GM19043 (cell line): ENCODE data around the gene PPP4R3B.
"Not testable (repeated sequence)": the region's sequence is repeated elsewhere in the genome, so short reads cannot be mapped to it uniquely, and the experiment has no call there.

Source experiments
- ATAC-seq: cut with Tn5 transposase; IDR thresholded peaks from one replicate; pipeline ENCODE4 v1.9.1; 2021; ENCODE audit warnings: low read depth; ENCODE audit not compliant: unreplicated experiment

Gene PPP4R3B

DNA sequence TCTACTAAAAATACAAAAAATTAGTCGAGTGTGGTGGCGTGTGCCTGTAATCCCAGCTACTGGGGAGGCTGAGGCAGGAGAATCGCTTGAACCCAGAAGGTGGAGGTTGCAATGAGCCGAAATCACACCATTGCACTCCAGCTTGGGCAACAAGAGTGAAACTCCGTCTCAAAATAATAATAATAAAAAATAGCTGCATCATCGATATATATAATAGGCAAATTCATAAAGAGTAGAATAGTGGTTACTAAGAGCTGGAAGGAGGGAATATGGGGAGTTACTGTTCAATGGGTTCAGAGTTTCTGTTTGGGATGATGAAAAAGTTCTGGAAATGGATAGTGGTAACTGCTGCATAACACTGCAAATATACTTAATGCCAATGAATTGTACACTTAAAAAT, 20.6 kb downstream of the PPP4R3B start:
- ATAC-seq = not testable (repeated sequence)

DNA sequence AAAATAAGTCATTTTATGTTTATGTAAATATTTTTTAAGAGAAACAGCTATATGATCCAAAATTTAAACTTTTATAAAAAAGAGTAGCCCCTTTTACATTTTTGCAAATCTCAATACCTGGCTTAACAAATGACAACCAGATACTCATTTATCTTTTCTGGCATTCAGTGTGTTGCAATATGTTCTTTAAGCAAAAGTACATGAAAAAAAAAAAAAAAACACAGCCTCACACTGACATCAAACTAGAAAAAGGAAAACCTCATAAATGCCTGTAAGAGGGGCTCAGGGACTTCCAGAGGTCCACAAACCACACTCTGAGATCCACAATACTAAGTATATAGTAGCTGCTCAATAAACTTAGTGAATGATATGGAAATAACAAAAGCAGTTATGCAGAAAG, 21.9 kb downstream of the PPP4R3B start:
- no peak for ATAC-seq

DNA sequence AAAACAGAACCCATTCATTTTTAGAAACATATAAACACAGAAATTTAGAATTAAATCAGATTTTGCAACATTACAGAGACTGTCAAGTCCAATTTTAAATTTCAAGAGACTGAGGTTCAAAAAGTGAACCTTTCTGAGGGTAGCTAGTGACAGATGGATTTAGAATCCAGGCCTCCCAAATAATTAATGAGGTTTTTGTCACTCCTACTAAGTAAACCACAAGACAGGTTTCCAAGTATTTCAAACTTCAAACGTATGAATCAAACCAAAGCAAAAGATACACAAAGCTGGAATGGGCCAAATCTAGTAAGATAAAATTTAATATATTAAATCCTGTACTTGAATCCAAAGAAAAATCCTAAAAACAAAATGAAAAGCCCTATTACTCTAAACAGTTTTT, 25.3 kb downstream of the PPP4R3B start:
- no peak for ATAC-seq

DNA sequence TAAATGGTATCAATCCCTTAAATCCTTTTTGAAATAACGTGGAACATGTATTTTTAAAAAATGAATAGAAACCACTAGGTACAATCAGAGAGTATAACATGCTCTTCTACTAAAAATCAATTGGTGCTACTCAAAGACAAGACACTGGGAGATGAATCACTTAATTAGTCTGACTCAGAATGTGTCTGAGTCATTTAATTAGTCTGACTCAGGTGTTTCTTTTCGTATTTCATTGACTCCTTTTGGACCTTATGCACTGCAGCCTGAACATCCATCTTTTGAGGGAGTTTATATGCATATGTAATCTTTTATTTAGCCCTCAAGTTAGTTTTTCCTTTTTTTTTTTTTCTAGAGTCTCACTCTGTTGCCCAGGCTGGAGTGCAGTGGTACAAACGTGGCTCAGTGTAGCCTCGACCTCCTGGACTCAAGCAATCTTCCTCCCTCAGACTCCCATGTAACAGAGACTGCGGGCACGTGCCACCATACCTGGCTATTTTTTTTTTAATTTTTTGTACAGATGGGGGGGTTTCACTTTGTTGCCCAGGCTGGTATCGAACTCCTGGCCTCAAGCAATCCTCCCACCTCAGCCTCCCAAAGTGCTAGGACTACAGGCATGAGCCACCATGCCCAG, 26.5 kb downstream of the PPP4R3B start:
- ATAC-seq = no peak

DNA sequence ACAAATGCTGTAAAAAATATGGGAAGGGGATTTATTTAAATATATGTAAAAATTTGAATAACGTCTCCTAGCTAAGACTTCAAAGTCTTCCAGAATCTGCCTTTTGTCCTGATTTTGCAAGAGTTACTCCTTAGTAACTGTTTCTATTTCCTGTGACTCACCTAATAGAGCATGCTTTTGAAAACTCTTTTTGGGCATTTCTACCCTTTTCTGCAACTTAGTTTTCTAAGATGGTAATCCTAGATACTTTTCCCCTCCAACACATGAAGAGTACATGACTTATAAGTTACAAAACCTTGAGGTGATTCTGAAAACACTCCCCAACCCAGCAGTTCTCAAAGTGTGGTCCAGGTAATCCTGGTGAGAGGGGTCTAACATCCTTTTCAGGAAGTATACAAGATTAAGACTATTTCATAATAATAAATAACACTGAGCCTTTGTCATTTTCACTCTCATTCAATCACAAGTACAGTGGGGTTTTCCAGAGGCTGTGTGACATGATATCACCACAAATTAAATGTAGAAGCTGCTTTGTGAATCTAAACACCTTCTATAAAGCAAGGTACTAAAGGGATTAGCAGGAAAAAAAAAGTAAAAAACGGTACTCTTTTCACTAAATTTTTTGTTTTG, 31.9 kb downstream of the PPP4R3B start:
- no peak for ATAC-seq

DNA sequence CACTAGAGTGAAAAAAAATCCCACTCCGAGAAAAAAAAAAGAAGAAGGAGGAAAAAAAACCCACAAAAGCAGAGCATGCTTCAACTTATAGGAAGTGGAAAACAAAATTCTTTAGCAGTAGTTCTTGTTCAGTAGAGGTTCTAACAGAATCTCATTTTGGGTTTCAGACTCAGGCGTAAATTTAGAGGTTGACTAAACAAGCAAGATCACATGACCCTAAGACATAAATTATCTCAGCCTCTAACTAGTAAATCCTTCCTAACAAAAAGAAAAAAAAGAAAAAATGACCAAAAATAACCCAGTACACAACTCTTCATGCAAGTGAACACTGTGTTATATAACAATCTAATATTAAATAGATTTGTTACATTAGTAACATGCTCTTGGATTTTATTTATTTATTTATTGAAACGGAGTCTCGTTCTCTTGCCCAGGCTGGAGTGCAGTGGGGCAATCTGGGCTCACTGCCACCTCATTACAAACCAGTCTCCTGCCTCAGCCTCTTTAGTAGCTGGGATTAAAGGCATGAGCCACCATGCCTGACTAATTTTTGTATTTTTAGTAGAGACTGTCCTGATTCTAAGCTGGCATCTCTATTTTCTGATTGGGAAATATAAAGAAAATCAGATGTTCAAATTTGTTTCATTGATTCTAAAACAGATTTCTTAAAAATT, 35.4 kb downstream of the PPP4R3B start:
- no peak for ATAC-seq

DNA sequence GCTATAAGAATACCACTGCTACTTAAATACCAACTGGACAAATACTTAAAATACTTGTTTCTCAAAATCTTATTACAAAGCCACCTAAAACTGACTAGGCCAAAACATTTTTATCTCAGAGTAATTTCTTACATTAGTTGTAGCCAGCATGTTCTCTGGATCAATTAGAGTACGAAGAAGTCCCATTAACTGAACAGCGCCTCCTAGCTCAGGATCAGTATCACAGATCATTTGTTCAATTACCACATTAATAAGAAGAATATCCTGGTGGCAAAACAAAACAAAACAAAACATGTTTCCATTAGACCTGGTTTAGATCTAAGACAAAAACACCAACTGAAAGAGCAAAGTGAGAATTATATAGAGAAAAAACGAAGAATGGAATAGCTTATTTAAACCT, 36.0 kb downstream of the PPP4R3B start:
- no peak for ATAC-seq

DNA sequence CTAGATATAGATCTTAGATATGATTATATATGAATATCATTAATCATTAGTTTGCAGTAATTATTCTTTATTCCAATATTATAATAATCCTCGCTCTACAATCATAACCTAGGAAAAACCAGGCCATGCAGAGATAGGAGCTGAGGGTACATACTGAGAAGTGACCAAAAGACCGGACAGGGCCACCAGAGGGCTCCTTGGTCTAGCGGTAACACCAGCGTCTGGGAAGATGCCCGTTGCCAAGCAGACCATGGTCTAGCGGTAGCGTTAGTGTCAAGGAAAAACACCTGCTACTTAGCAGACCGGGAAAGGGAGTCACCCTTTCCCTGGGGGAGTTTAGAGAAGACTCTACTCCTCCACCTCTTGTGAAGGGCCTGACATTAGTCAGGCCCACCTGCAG, 48.4 kb downstream of the PPP4R3B start:
- not testable (repeated sequence) for ATAC-seq

DNA sequence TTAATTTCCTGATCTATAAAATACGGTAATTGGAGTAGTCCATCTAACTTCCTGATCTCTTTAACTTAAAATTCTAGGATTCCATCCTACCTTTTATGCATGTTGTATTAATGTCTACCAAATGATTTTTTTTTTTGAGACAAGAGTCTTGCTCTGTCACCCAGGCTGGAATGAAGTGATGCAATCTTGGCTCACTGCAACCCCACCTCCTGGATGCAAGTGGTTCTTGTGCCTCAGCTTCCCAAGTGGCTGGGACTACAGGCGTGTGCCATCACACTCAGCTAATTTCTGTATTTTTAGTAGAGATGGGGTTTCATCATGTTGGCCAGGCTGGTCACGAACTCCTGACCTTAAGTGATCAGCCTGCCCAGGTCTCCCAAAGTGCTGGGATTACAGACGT, 50.1 kb downstream of the PPP4R3B start:
- ATAC-seq = no peak

DNA sequence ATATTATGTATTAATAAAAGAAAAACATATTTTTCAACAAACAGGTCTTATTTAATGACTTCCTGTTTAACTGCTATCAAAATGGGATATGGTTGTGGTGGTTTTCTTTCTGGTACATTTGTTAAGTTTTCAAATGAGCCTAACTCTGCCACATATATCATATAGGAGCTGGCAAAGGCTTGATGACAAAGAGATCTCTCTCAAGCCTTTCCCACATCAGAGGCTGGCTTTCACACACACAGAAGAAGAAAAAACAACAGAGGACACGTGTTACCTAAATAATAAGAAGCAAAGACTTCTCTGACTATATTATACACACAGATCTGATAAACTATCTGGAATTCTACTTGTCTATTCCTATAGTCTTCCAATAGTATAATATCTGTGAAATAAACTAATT, 51.8 kb downstream of the PPP4R3B start:
- ATAC-seq = no peak

DNA sequence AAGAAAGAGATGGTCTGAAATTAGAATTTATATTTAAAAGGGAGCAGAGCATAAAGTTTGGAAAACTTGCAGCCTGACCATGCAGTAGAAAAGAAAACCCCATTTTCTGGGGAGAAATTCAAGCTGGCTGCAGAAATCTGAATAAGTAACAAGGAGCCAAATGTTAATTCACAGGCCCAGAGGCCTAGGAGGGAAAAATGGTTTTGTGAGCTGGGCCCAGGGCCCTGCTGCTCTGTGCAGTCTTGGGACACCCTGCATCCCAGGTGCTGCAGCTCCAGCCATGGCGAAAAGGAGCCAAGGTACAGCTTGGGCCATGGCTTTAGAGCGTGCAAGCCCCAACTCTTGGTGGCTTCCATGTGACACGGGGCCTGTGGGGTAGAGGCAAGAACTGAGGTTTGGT, 56.6 kb downstream of the PPP4R3B start:
- ATAC-seq = no peak

DNA sequence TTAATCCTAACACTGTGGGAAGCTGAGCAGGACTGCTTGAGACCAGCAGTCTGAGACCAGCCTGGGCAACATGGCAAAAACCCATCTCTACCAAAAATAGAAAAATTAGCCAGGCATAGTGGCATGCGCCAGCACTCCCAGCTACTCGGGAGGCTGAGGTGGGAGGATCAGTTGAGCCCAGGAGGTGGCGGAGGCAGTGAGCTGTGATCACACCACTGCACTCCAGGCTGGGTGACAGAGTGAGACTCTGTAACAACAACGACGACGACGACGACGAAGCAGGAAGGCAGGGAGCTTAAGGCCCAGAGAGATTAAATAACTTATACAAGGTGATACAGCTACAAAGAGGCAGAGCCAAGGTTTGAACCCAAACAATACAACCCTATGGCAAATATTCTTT, 60.6 kb downstream of the PPP4R3B start:
- no peak for ATAC-seq

DNA sequence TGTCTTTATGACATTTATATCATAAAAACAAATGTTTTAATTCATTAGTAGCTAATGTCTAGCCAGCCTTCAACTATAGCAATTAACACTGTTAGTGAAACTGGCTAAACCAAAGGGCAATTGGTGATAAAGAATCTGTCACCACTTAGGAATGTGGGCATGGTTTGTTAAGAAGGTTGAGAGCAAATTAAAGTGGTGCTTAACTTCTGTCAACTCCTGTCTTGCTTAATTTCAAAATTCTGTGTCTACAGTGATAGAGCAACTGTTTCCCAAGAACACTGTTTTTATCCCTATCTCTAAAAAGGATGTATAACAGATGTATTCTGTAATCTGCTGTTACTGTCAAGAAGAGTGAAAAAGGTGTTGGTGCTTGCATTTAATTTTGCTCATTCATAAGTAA, 61.4 kb downstream of the PPP4R3B start:
- ATAC-seq = no peak

DNA sequence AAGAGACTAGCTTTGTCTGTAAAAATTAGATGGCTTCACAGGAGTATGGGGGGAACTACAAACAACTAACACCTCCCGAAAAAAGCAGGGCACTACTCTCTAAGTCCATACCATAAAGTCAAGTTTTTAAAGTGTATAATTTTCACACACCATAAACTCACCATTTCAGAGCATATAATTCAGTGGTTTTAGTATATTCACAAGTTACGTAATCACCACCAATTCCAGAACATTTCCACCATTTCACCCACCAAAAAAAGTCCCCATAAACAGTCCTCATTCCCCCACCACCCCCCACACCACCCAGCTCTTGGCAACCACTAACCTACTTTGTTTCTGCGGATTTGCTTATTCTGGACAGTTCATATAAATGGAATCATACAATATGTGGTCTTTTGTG, 64.1 kb downstream of the PPP4R3B start:
- ATAC-seq = no peak

DNA sequence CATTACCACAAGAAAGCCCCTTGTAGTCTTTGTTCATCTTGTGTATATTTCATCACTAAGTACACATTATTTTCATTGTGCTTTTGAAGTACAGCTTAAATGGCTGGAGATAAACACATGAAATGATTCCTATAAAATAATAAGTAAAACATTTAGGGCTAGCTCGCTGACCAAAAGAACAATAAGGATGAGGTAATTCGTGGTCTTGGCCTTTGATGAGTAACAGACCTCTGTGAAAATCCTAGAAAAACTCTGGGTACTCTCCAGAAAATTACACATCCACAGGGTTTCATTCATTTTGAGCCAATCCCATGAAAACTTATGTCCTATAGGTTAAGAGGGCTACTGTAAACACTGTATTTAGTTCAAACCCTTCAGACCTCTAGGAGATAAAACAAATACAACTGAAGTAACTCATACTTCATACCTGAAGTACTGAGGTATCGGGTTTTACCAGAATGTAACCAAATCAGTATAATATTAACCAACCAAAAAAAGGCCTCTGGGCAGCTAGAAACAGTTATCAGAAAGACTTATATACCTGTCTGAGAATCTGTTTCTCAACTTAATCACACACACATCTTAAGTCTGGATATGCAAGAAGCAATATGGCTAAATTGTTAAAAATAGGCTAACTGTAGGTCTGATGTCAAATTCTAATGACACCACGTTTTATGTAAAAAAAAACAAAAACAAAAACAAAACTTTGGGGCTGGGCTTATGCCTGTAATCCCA, 66.9 kb downstream of the PPP4R3B start:
- ATAC-seq = no peak

DNA sequence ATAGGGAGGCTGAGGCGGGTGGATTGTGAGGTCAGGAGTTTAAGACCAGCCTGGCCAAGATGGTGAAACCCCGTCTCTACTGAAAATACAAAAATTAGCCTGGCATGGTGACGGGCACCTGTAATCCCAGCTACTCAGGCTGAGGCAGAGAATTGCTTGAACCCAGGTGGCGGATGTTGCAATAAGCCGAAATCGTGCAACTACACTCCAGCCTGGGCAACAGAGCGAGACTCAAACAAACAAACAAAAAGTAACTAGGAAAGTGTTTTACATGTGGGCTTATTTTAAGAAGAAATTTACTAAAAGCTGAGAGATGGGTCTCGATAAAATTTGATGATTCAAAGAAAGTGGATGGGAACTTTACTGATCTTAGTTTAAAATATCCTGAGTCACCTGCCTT, 69.7 kb downstream of the PPP4R3B start:
- not testable (repeated sequence) for ATAC-seq

DNA sequence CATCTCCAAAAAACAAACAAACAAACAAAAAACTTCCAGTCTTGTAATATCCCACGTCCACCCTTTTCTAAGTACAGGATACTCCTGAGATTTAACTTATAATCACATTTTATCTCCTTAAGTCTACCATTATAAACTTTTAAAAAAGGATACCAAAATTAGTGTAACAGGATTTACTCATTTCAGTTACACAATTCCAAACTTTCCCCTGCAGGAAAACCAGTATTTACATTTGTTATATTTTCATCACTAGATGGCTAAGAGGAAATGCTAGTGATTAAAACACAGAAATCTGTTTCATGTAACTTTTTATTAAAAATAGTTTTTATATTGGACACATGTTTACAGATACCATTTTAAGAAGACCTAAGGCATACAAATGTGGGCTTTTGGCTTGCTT, 70.4 kb downstream of the PPP4R3B start:
- no peak for ATAC-seq

DNA sequence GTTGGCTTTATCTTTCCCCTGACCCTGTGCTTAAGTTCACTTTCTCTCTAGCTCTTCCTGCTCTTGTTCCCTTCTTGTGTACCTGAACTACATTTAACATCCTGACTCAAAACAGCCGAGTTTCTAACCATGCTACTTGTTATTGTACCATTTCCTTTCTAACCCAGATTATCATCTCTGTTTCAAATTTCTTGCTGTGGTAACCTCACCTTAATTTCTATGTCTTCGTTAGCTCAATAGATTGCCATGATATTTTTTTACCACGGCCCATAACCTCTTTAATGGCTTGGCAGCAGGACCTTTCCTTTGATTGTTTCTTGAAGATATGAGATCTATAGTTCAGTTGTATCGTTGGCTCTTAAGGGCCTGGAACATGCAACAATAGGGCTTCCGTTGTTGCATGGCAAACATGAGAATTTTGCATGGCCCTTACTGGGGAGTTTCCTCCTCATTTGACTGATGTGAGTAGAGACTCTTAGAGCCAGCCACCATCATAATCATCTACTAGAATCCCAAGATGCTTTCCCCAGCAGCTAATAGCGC, 86.8 kb downstream of the PPP4R3B start:
- no peak for ATAC-seq

DNA sequence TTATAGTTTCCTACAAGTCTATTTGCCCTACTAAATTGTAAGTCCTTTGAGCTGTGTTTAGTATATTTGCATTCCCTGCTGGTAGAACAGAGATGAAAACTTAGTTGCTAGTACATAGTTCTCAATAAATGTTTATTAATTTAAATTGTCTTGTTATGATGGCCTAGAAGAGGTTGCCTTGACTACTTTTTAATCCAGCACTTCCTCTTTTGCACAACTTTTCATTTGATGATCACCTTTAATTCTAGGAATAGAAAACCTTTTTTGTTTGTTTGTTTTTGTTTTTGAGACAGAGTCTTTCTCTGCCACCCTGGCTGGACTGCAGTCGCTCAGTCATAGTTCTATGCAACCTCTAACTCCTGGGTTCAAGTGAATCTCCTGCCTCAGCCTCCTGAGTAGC, 91.2 kb downstream of the PPP4R3B start:
- no peak for ATAC-seq

DNA sequence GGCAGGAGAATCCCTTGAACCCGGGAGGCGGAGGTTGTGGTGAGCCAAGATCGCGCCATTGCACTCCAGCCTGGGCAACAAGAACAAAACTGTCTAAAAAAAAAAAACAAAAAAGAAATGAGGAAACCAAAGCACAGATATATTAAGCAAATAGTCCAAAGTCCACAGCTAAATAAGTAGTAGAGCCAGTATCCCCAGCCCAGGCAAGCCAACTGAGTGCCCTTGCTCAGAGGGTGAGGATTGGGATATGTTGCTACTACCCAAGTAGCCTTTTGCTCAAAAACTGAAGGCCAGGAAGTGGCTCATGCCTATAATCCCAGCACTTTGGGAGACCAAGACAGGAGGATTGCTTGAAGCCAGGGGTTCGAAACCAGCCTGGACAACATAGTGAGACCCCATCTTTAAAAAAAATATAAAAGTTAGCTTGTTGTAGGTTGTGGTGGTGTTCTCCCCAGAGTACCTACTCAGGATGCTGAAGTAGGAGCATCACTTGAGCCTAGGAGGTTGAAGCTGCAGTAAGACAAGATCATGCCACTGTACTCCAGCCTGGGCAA, 92.5 kb downstream of the PPP4R3B start:
- ATAC-seq = no peak
